GM10266 (cell line): Measurements from ENCODE around the gene RBMS3.

Source experiments
- DNase-seq: peaks from one replicate; pipeline ENCODE4 v3.0.0; 2012; ENCODE audit errors: extremely low spot score
- CTCF ChIP-seq: IDR thresholded peaks from 2 replicates; pipeline ENCODE4 v1.5.1; 2012; ENCODE audit warnings: mild to moderate bottlenecking, low read depth; ENCODE audit not compliant: control insufficient read depth, insufficient read depth; ENCODE audit errors: missing control alignments

RBMS3 gene

DNA sequence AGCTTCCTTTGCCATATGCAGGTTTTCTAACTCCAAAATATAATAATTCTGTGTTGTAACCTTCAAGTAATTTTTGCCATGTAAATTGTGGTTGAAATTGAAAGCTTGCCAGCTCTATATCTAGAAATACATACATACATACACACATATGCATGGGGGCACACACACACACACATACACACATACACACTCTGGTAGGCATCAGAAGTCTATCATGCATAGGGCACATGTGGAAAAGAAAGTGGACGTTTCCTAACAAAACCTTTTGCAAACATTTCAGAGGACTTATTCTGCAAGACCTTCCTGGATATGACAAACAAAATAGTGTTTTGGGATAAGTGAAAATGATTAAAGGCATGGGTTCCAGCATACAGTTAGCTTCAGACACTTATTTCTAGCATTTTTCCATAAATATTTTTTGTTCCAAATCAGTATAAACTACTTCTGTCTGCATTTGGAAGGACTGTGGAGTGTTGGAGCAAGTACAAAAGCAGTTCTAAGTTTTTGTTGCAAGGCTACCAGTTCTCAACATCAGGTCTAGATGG, 578.9 kb downstream of the RBMS3 start:
- TF ChIP-seq CTCF = no peak
- DNase-seq = no peak

GRCh38 chr3:29864809-29865208, 583.9 kb downstream of the RBMS3 start:
- no peak for TF ChIP-seq CTCF
- DNase-seq = no peak

- DNase-seq = no peak
- no peak for TF ChIP-seq CTCF
Measured at GRCh38 chr3:29868543-29869101, 587.8 kb downstream of the RBMS3 start.

DNA sequence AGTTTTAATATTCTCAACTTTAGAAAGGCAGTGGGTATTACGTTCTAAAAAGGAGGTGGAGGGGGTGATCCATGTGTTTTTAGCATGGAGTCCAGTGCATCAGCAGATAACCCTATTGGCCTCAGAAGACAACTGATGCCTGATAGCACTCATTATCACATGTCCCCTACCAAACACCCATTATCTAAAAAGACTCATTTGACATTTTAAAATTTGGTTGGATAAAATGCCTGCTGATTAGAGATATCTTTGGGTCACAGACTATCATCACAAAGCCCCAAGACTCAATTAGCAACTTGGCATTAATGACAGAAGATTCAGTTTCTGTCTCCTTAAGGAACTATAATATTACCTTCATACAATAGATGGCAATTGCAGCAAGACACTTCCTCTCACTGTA, 589.3 kb downstream of the RBMS3 start:
- DNase-seq = no peak
- TF ChIP-seq CTCF = no peak

- no peak for DNase-seq
- no peak for TF ChIP-seq CTCF
Measured at GRCh38 chr3:29871087-29871486, 590.2 kb downstream of the RBMS3 start.

DNA sequence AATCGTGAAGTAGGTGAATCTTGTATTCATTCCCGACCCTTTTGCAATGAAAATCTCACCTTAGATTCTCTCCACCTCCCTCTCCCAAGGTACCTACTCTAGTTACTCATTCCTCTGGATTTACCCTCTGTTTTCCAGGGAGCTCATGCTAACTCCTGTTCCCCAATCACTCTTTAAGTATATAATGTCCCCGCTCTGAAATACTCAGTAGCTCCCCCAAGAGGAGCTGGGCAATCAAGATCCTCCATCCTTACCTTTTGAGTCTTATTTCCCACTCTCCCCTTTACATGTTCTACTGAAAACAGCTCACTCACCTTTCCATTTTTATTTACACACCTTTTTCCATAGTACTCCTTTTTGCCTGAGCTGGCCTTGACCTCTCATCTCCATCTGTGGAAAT, 599.9 kb downstream of the RBMS3 start:
- no peak for DNase-seq
- TF ChIP-seq CTCF = no peak

DNA sequence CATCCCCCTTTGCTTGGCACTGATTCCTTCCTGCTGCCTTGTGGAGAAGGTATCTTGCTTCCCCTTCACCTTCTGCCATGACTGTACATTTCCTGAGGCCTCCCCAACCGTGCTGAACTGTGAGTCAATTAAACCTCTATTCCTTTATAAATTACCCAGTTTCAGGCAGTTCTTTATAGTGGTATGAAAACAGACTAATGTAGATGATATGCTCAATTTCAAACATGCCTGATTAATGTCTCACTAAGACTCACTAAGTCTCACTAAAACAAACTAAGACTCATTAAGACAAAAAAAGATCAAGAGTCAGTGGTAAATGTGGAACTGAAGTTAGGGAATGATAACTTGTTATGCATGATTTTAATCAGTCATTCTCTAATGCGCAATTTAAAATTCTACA, 606.6 kb downstream of the RBMS3 start:
- DNase-seq = no peak
- TF ChIP-seq CTCF = no peak
